ENCODE measurements around the gene ANOS1.

DNA sequence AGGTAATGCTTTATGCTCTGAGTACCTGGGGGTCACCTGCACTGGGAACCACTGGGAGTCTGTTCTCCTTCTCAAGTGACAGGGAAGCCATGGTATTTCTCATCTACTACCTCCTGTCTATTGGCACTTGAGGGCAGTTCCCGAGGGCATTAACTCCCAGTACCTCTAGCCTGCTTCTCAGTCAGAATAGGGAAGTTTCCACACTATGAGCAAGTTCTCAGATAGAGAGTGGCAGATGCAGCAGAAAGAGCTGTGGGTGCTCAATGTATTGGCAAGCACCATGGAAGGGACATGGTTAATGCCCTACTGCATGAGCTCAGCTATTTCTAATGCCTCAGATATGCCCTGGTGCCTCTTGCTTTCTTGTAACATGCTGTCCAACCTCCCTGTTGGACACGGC, 74.1 kb downstream of the ANOS1 start:
- TF ChIP-seq, protein P1, sequence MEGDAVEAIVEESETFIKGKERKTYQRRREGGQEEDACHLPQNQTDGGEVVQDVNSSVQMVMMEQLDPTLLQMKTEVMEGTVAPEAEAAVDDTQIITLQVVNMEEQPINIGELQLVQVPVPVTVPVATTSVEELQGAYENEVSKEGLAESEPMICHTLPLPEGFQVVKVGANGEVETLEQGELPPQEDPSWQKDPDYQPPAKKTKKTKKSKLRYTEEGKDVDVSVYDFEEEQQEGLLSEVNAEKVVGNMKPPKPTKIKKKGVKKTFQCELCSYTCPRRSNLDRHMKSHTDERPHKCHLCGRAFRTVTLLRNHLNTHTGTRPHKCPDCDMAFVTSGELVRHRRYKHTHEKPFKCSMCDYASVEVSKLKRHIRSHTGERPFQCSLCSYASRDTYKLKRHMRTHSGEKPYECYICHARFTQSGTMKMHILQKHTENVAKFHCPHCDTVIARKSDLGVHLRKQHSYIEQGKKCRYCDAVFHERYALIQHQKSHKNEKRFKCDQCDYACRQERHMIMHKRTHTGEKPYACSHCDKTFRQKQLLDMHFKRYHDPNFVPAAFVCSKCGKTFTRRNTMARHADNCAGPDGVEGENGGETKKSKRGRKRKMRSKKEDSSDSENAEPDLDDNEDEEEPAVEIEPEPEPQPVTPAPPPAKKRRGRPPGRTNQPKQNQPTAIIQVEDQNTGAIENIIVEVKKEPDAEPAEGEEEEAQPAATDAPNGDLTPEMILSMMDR (IDR thresholded peaks at IDR 0.05) = no peak
- TF ChIP-seq POLR2A (IDR thresholded peaks at IDR 0.05) (no peak), POLR2AphosphoS5 (IDR thresholded peaks at IDR 0.05) (no peak)
